GM19328 (cell line): ENCODE measurements around the gene C1QTNF3.

ENCODE experiments used
- ATAC-seq: cut with Tn5 transposase; IDR thresholded peaks from one replicate; pipeline ENCODE4 v1.9.1; 2021; ENCODE audit warnings: mild to moderate bottlenecking, moderate library complexity; ENCODE audit not compliant: unreplicated experiment

C1QTNF3 gene

DNA sequence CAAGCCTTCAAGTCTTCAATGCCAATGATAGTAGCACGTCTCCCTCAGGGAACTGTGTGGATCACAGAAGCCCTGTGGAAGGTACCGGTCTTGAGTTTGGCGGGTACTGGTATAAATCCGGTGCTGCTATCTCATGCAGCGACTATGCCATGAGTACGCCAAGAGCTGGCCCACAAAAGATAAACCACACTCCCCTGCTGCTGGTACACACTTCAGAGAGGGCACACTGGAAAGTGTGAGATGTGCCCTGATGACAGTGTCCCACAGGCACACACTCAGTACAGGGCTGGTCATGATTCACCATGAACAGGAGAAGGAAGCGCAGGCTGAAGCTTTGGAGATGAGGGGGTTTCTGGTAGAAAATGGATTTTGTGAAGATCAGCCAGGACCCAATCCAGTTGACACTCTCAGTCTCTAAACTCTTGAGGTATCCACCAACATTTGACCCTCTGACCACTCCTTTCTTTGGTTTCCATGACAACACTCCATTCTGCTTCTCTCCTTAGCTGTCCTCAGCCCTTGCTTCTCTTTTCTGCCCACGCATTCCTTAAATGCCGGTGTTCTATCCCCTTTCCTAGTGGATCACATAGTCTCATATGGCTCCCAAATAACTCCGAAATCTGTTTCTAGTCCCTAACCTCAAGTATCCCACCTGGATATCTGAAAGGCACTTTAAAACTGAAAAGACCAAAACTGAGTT, 40.2 kb downstream of the C1QTNF3 start:
- ATAC-seq: no peak

DNA sequence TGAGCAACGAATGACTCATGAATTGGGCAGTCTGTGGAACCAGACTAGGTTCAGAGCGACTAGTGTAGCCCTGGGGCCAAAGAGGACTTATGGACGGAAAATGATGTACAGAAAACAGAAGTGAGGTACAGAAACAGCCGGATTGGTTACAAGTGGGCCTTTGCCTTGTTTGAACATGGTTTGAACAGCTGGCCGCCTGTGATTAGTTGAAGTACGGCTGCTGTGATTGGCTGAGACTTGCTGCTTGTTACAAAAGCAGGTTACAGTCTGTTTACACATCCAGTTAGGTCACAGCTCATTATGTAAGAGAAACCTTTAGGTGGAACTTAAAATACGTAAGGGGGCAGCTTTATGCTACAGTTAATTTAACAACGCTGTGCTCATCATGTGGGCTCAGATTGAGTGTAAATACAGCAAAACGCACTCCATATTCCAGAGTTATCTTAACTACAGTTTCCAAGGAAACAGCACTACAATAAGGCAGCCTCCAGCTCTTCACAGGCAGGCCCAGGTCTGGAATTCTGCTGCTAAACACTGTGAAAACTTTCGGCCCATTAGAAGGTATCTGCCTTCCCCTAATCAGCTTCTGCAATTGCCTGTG, 41.7 kb downstream of the C1QTNF3 start:
- ATAC-seq: no peak

DNA sequence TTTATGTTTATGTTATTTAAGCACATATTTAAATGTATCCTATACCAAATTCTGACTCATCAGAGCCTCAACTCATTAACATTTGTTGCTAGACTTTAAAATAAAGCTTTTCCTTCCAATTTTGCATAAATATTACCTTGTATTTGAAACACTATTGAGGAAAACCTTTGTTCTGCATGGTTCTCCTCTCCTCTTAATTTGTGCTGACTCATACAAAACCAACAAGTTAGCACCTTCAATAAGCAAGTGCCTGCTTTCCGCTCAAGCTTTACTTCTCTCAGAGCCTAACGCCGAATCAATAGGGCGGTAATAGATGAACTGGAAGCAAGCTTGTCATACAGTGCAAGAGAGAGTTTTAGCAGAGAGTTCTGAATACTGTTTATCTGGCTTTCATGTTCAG, 43.0 kb downstream of the C1QTNF3 start:
- no peak for ATAC-seq

DNA sequence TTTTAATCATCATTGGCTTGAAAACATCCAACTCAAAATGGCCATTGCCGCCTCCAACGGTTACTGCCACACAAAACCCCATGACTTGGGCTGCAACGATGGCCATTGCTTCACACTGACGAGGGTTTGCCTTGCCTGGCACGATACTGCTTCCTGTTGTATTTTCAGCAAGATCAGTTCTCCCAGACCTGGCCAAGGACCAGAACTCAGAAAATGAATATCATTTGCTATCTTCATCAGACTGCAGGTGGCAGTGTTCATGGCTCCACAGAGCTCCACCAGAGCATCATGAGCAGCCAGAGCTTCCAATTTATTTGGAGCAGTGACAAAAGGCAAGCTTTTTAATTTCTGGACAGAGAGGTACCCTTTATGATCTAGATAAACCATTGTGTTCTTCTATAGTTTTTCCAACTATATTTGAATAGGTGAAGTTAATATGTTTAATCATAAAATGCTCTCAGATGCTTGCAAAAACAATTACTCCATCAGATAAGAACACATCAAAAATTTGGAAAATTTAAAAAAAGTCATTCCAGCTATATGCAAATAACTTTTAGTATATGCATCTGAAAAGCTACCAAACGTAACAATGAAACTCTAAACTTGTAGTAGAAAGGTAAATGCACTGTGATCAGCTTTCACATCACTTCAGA, 45.6 kb downstream of the C1QTNF3 start:
- ATAC-seq: no peak

DNA sequence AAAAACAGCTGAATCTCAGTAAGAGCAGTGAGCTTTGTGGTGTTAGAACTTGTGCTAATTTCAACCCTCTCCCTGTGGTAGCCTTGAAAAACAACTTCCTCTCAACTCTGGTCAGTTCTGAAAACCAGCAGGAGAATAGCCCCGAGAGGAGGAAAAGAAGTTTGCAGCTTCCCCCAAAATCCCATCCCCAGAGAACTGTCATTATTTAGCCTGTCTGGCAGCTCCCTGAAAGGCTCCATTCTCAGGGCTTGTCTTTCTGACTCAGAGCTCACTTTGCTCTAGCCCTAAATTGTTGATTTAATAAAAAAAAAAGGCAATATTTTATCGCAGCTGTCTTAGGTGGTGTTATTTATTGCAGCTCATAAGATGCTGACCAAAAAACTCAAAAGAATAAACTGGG, 47.1 kb downstream of the C1QTNF3 start:
- no peak for ATAC-seq

DNA sequence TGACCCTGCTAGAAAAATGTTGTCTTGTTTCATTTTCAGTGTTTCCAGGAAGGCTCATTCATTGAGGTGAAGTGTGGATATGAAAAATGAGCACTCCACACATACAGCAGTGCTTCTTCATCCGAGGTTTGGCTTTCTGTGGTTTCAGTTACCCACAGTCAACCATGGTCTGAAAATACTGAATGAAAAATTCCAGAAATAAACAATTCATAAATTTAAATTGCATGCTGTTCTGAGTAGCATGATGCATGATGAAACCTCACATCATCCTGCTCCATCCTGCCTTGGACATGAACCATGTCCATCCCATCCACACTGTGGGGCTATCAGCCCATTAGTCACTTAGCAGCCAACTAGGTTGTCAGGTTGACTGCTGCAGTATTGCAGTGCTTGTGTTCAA, 48.2 kb downstream of the C1QTNF3 start:
- ATAC-seq: no peak

DNA sequence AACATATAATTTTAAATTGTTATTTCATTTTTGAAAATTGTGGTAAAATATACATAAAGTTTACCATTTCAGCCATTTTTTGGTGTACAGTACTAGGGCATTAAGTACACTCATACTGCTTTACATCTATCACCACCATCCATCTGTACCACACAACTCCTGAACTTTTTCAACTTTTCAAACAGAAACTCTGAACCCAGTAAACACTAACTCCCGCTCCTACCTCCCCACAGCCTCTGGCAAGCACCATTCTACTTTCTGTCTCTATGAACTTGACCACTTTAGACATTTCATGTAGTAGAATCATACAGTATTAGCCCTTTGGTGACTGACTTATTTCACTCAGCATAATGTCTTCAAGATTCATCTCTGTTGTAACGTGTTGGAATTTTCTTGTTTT, 50.1 kb downstream of the C1QTNF3 start:
- no peak for ATAC-seq

DNA sequence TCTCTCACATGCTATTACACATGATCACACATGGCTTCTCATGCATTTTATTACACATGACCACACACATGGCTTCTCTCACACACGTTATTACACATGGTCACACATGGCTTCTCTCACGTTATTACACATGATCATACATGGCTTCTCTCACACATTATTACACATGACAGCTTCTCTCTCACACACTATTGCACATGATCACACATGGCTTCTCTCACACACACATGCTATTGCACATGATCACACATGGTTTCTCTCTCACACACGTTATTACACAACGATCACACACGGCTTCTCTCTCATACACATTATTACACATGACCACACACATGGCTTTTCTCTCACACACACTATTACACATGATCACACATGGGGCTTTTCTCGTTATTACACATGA, 57.6 kb downstream of the C1QTNF3 start:
- ATAC-seq: no peak

DNA sequence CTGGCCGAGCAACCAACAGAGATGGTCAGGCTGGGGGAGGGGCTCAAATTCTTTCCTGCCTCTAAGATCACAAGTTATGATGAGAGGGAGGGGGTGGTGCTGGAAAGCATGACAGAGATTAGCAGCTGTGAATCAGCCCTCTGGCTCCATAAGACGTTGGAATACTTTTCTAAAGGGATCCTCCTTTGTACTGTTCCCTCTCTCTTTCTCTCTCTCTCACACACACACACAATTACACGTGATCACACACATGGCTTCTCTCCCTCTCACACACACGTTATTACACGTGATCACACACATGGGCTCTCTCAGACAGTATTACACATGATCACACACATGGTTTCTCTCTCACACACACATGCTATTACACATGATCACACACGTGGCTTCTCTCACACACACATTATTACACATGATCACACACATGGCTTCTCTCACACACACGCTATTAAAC, 58.3 kb downstream of the C1QTNF3 start, which contains the start of gene SLC45A2:
SLC45A2 (minus strand) TSS at position 23 of the 454 bp plus-strand sequence. CDS start 110 bp downstream, outside the sequence.
- ATAC-seq: no peak

DNA sequence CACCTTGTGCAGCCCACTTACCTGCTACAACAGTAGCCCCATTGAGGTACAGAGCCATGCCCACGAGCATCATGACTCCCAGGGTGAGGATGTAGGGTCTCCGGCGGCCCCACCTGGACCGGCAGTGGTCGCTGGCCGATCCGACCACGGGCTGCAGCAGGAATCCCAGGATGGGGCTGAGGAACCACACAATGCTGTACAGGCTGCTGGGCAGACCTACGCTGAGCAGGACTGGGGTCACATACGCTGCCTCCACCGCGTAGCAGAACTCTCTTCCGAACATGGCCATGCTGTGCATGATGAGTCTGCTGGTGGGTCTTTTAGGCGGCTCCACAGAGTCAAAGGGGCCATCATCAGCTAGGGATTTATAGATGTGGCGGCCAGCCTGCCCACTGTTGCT, 58.8 kb downstream of the C1QTNF3 start:
- no peak for ATAC-seq

DNA sequence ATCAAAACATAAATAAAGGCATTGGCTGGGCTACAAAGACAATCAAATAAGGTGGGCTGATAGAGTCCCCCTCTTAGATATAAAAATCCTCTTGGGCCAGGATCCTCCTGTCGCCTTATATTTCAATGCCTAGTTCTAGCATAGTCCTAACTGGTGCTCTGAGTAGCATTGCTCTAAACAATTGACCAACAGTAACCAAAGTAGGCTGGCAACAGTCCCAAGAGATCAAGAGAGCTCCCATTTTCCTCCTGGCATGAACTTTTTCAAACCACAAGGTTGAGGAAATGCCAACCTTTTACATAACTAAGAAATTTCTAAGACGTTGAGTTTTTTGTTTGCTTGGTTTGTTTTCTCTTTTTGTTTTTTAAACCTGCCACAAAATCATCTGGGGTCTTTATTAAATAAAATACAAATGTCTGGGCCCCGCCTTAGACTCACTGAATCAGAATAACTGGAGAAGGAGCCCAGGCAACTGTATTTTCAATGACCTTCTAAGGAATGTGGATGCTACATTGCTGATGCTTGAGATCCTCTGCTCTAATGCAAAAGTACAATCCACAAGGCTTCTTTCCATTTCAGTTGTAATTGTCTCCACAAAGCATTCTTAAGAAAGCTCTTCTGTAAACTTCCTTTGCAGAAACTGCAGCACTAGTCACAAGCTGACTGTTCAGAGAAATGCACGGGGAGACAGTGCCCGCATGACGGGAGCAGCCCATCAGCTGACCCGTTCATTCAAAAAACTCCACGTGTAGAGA, 61.4 kb downstream of the C1QTNF3 start:
- ATAC-seq: no peak

DNA sequence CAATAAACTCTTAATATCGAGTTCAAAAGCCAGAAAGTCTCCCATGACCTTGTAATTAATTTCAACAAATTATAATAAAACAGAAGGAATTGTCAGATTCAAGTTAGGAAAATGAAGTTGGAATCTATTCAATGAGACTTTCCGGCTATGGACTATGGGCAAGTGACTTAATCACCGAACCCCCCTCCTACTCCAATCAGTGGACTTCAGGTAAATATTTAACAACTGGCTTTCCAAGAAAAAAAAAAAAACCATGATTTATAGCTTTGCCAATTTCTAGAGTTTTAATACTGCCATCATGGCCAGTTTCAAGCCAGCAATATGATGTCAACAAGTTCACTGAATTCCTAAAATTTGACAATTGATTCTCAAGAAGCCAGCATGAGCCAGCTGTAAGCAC, 63.0 kb downstream of the C1QTNF3 start:
- ATAC-seq: no peak

DNA sequence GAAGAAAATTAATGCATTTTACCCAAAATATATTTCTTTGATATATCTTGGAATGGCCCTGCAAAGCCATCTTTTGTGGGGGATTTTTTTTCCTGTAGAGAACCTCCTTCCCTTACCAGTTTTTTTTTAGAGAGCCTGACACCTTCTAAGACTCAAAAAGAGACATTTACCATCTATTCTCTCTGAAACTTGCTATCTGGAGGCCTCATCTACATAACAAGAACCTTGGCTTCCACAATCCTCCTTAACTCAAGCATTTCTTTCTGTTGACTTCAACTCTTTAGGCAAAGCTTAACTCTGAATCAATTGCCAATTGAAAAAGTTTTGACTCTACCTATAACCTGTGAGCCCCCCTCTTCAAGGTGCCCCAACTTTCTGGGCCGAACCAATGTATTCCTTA, 64.7 kb downstream of the C1QTNF3 start:
- no peak for ATAC-seq

DNA sequence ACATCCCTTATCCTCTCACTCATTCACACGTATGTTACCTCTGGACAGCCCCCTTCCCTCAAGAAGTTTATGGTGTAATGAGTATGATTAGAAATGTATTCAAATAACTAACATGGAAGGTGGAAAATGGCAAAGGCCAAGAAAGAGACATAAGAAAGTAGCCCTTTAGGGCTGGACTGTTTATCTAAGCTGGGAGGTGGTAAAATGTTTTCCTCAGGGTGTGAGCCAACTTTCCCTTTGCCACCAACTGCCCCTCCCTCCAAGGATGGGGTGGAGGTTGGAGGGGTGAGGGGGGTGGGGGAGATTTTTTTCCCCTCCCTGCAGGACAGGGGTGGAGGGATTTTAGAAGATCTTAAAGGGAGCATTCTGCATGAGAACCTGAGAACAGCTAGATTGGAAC, 66.7 kb downstream of the C1QTNF3 start:
- no peak for ATAC-seq

DNA sequence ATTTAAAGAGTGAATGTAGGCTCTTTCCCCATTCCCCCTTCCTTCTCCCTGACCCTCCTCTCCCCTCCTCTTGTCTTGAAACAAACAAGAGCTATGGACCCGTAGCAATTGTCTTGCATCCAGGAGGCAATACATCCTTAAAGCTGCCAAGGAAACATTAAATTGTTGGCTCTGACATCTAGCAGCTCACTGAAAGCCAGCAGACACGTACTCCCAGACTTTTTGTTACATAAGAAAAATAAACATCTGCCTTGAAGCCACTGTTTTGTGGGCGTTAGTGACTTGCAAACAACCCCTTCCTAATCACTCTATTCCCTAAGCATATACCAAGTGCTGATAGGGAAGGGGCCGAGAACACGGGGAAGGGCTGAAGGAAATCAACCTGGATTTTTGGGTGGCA, 67.2 kb downstream of the C1QTNF3 start:
- no peak for ATAC-seq

DNA sequence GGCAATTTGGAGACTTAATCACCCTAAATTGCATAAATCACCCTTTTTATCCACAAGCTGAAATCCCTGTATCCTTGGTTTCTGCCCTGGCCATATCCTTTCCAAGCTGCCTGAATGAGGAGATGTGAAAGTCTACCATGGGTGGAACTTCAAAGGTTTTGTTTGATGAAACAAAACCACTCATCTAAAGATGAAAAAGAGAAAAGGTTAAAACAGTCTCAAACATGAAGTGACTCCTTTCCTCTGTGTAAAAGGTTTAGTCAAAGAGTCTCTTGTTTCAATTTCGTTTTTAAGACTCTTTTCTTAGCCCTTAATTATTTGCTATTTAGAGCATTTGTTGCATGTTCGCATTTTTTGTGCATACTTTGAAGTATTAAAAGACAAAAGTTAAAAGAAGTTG, 69.7 kb downstream of the C1QTNF3 start:
- ATAC-seq: no peak

DNA sequence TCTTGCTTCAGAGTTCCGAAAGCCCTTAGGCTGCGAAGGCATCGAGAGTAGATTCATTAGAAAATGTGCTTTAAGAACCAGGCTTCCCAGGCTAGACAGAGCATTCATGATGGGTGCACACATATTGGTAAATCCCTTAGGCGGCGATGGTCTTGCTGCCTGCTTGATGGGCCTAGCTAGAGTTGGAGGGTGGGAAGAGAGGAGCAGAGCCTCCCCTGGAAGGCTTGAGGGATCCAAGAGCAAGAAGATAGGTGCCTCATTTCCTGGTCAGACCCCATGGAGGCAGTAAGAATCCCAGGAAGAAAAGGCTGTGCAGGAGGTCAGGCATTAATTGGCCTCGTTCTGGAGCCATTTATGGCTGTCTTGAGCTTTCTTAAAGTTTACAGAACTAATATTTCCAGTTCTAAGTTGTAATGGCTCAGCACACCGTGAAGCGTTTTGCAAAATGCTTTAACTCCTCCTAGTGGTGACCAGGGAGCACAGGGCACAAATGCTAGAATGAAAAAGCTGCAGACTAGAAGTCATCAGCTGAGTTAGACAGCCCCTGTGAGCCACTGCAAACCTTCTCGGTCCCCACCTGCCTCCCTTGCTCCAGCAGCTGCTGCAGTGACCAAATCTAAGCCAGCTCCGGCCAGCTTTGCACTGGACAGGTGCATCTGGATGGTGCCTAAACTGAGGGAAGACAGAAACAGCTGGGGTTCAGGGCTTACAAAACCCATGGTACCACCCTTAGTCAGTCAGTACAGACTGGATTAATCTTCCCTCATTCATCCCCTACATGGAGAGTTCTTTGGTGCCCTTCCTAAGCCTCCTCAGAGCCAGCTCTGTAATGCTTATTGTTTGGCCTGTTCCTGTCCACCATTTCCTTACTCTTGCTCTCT, 73.2 kb downstream of the C1QTNF3 start:
- peak; percentile 61 for ATAC-seq

DNA sequence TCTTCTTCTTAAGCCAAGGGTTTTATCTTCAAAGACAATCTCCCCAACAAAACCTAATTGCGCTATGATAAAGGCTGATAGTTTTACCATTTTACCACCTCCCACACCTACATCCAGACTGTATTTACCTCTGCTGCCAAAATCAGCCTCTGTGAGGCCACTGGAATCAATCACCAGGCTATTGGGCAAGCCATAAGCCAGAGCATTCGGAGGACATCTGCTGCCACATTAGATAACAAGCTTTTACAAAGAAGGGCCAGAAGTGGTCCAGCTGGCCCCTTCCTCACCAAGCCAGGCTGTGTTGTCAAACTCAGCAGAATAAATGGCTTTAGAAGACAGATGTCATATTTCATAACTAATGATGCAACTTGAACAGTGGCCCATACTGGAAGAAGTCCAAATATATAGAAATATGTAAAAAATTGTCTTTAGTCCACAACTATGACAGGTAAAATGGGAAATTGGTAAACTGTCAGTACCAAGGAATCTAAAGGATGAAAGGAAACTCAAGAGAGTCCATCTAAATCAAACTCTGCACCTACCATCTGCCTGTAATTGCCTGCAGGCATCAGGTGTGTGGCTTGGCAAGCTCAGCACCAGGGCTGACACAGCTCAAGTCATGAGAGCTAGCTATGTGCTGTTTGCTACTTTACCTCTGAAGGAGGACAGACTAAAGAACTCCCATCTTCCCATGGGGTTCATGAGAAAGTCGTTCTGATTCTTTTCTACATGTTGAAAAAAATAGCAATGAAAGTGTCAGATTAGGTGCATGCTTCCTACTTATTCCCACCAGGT, 74.6 kb downstream of the C1QTNF3 start:
- ATAC-seq: no peak
